GF-D8 (cell line): ENCODE results near the gene PROM1.

Experiments used
- DNase-seq: peaks from one replicate; lab custom pipeline; 2025; lab: John Stamatoyannopoulos, UW

The PROM1 gene

GRCh38 chr4:16109256-16109655, 25.4 kb upstream of the PROM1 start:
- no peak for DNase-seq

DNA sequence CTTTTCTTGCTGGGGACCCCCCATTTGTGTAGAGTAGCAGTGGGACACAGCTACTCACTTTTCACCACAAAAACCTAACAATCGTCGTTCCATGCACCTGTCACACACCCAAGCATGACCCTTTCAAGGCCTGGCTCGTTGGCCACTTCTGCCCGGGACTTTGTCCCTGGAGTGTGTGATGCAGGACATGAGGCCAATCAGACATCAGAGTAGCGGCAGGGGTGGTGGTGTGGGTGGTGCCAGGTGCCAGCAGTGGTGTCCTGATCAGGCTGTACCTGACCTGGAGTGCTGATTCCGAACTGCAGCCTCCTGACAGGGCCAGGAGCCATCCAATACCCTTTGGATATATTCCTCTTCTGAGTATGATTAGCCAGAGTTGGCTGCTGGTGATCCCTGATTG, 23.1 kb upstream of the PROM1 start:
- no peak for DNase-seq

DNA sequence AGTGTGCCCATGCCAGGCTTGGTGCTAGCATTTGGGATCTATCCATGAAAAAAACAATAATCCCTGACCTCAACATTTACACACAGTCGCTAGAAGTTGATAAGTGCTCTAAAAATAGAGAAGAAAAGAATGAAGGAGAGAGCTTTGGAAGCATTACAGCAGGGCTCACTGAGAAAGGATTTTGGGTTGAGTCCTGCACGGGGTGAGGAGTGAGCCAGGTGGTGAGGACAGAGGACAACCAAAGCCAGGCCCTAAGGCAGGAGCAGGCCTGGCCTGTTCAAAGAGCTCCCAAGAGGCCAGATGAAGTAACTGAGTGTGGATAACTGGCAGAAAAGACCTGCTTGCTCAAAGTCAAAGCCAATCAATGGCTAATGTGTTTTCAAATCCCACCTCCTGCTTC, 20.7 kb upstream of the PROM1 start:
- DNase-seq: no peak

- DNase-seq: no peak
Observed at GRCh38 chr4:16102356-16102755, 18.5 kb upstream of the PROM1 start.

GRCh38 chr4:16100833-16101232, 17.0 kb upstream of the PROM1 start:
- DNase-seq: no peak

DNA sequence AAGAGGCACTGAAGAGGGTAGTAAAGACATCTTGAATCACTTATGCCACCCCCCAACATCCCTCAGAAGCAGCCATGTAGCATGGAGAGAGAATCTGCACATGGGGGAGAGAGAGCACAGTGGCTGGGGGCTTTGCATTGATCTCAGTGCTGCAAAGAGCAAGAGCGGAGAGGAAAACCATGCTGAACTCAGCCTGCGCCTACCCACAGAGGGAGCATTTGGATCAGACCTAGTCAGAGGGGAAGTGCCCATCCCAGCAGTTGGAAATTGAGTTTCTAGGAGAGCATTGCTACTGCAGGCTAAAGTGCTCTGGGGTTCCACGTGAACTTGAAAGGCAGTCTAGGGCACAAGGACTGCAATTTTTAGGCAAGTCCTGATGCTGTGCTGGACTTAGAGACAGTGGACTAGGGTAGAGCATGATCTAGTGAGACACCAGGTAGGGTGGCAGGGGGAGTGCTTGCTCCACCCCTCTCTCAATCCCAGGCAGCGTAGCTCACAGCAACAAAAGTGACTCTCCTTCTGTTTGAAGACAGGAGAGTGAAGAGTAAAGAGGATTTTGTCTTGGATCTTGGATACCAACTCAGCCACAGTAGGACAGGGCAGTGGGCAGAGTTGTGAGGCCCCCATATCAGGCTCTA, 9.0 kb upstream of the PROM1 start:
- DNase-seq: no peak

DNA sequence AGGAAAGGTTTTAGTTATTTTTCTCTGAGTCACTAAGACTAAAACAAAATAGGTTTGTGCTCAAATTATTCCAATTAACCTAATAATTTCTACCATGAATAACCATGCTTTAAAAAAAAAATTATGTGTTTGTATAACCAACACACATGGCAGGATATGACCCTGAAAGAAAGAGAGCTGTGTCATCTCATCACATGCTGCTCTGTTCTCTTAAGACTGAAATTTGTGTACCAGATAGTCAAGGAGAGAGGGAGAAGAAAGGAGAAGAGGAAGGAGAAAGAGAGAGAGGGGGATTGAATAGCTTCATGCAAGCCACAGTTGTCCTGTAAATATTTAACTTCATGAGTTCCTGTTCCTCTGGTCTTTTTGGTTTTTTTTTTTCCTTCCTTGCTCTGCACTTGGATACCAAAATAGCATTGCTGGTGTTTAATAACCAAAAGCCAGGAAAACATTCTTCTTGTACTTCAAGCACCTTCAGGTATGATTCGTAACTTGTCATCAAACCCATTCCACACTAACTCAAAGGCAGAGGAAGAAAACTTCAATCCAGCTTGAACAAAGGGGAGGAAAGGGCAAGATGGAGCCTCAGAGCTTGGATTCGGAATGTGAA, 6.4 kb upstream of the PROM1 start:
- DNase-seq: no peak

GRCh38 chr4:16089156-16089555, 5.3 kb upstream of the PROM1 start:
- DNase-seq: no peak

DNA sequence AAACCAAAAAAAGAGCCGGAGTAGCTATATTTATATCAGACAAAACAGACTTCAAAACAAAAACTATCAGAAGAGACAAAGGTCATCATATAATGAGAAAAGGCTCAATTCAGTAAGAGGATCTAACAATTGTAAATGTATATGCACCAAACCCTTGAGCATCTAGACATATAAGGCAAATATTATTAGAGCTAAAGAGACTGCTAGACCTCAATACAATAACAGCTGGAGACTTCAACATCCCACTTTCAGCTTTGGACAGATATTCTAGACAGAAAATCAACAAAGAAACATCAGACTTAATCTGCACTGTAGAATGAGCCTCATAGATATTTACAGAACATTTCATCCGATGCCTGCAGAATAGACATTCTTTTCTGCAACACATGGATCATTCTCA, 4.8 kb upstream of the PROM1 start:
- DNase-seq: no peak

DNA sequence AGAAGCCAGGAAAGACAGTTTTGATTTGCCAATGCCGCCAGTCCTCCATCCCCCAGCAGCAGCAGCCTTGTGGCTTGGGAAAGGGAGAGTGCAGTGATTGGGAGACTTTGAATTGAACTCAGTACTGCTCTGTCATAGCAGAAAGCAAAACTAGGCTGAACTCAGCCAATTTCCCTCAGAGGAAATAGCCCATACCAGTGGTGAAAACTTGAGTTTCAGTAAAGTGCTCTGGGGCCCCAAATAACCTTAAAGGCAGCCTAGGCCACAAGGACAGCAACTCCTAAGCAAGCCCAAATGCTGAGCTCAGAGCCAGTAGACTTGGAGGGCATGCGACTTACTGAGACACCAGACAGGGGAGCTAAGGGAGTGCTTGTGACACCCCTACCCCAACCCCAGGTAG, 2.0 kb upstream of the PROM1 start:
- DNase-seq: no peak

DNA sequence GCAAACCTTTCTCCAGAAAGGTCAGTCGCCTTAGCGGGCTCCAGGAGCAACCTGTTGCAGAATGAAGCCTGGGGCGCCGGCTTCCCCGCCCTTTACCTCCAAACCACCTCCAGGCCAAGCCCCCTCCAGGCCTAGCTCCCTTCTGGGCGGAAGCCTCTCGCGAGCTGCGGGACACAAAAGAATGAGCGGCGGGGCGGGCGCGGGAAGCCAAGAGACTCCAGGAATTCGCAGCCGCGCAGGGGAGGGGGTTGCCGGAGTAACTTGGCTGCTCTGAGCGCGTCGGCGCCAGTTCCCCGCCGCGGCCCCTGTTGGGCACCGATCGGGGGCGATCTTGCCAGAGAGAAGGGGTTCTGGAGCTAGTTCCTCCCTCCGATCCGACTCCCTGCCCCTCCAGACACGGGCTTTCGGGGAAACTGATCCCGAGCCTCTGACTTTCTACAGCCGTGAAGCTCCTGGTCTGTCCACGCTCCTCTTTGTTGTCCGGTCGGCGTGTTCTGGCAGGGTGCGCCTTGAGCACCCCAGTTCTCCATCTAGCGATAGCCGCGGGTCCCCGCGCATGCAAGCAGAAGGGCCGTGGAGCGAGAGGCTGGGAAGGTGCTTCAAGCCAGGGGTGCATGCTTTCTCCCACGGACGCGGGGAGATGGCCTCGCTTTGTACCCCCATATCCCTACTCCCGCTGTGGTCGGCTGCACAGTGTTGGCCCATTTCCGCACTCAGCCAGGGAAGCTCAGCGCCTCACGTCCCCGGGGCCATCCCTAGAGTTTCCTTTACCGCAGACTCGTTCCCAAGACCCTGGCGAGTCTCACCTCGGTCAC, 1.2 kb downstream of the PROM1 start:
- no peak for DNase-seq

GRCh38 chr4:16082041-16082425, 1.8 kb downstream of the PROM1 start:
- DNase-seq: no peak

GRCh38 chr4:16079046-16079445, 4.8 kb downstream of the PROM1 start:
- DNase-seq: no peak

- DNase-seq: no peak
Observed at GRCh38 chr4:16078195-16078760, 5.5 kb downstream of the PROM1 start.

GRCh38 chr4:16077786-16078185, 6.0 kb downstream of the PROM1 start:
- no peak for DNase-seq

- no peak for DNase-seq
Observed at GRCh38 chr4:16075975-16076757, 7.7 kb downstream of the PROM1 start.

GRCh38 chr4:16075061-16075460, 8.8 kb downstream of the PROM1 start:
- DNase-seq: no peak

GRCh38 chr4:16072168-16072567, 11.7 kb downstream of the PROM1 start:
- no peak for DNase-seq

GRCh38 chr4:16070203-16070602, 13.6 kb downstream of the PROM1 start:
- no peak for DNase-seq

DNA sequence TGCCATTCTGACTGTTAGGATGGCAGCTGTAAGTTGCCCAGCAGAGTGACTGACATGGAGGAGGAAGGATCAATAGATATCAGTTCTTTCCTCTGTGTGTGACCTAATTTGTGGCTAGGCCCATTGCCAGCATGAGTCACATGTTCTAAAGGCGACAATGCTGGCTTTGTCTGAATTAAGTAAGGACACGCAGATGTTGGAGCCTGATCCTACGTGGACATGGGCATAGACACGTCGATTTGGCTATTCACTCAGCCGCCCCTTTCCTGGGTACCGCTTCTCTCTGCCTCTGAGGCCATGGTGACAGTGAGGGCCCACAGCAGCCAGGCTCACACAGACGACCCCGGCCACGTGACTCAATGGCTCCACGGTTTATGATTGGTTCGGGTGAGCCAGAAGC, 16.3 kb downstream of the PROM1 start:
- no peak for DNase-seq

DNA sequence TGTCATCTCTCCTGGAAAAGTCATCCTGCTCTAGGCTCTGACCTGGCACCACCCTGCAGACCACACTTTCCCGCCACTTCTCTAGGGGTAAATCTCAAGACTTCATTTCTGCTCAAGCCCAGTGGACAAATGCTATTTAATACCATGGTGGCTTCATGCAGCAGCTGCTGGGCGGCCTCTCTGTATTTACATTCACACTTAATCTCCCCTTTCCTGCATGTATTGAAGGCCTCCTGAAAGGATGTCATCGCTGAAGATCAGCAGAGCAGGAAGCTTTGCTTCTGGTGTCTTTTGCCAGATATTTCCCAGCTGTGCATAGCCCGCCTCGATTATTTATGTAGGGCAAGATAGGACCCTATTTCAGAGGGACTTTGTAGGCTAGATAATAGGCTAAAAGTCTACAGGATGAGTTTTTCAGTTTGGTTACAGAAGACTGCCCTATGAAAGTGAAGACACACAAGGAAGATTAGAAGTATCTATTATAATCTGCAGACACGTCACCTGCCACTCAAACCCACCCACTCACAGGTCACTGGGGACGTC, 17.2 kb downstream of the PROM1 start:
- DNase-seq: no peak

DNA sequence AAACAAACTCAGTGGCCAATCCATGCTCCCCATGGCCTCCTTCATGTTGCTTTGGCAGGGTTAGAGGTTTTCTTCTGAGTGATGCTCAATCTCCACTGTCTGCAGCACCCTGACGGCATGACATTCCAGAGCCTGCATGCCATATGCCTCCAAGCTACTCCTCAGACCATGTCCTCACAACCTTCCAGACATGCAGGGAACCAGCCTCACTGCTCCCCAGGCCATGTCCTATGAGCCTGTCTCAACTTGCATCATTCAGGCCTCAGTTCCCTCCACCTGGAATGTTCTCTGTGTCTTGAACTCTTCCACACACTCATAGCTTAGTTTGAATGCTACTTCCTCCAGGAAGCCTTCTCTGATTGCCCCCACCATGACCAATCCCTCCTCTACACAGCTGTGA, 18.8 kb downstream of the PROM1 start:
- DNase-seq: no peak
